K562 (cell line): ENCODE data around the gene MLH3. TPM values are rescaled to one million over a fixed set of nuclear protein-coding genes. Genes with fewer than 3 reads are reported as not detected.

ENCODE experiments used
- ATAC-seq: fragments of 200-7000 bp; cut with Tn5 transposase; 3 replicates; pipeline ENCODE4 v1.9.1; 2020; ENCODE audit warnings: moderate library complexity
- BruUV-seq: library from RNA; stranded (reverse); fragments of 400-500 nt; replicated peaks from 2 replicates; lab custom pipeline; 2021; lab: Mats Ljungman, UMichigan
- CTCF ChIA-PET: fragments of 300-600 bp; formaldehyde crosslinking; extraction: SDS; loops from one replicate; lab custom pipeline; 2021; ENCODE audit warnings: low intra/inter-chr PET ratio; lab: Yijun Ruan, JAX
- POLR2A ChIA-PET: fragments of 300-600, 350-650 bp; sonication (Branson Sonifier 250); formaldehyde crosslinking; extraction: SDS; loops from one replicate; lab custom pipeline; 2021; ENCODE audit warnings: antibody characterized with exemption, inconsistent platforms; lab: Yijun Ruan, JAX
- DNase-seq, 4 experiments: peaks; one replicate each; pipeline versions ENCODE4 v3.0.0 to v3.0.0-alpha.2; 2011 to 2018; ENCODE audit warnings: low spot score in 3 of 4, mixed read lengths in 3 of 4; ENCODE audit errors: extremely low read depth in 1 of 4
- FAIRE-seq: peaks from 2 replicates; lab custom pipeline; 2011; peaks lifted over from hg19 to GRCh38; lab: Jason Lieb, UNC
- H2AFZ ChIP-seq: 2 replicates; pipeline ENCODE4 v1.6.0; 2011; ENCODE audit warnings: low read depth, low read length, control low read depth, inconsistent platforms
- H3K27ac ChIP-seq: fragments of 200-600 bp; 3 replicates; pipeline ENCODE4 v1.8.0; 2011; ENCODE audit warnings: low read depth, mild to moderate bottlenecking, control low read depth, inconsistent platforms, low read length, moderate library complexity, mixed read lengths; ENCODE audit errors: extremely low read depth
- H3K27me3 ChIP-seq, 2 experiments: fragments of 300-600 bp in 1 of 2; 2 replicates in 1 of 2; 3 replicates in 1 of 2; pipeline versions ENCODE4 v1.6.0 to v1.8.0; 2011; ENCODE audit warnings: inconsistent platforms in 2 of 2, low read length in 2 of 2, mild to moderate bottlenecking in 1 of 2, mixed read lengths in 1 of 2, moderate library complexity in 1 of 2; ENCODE audit not compliant: control insufficient read depth in 2 of 2, insufficient read depth in 2 of 2
- H3K36me3 ChIP-seq: fragments of 300-600 bp; 3 replicates; pipeline ENCODE4 v1.8.0; 2011; ENCODE audit warnings: mild to moderate bottlenecking, low read length, inconsistent platforms; ENCODE audit not compliant: control insufficient read depth, insufficient read depth
- H3K4me1 ChIP-seq, 2 experiments: fragments of 200-600 bp in 1 of 2; replicated peaks in 1 of 2; 2 replicates in 1 of 2; 3 replicates in 1 of 2; pipeline versions ENCODE4 v1.5.1 to v1.8.0; 2011; ENCODE audit warnings: inconsistent platforms in 2 of 2, low read length in 2 of 2, mild to moderate bottlenecking in 1 of 2, mixed read lengths in 1 of 2, moderate library complexity in 1 of 2; ENCODE audit not compliant: control insufficient read depth in 2 of 2, insufficient read depth in 2 of 2
- H3K4me2 ChIP-seq: 2 replicates; pipeline ENCODE4 v1.6.1; 2011; ENCODE audit warnings: low read length, control low read depth, inconsistent platforms, mixed read lengths; ENCODE audit not compliant: insufficient read depth
- H3K4me3 ChIP-seq: fragments of 200-600 bp; sonication (generic), shearing (Covaris generic); 2 replicates; pipeline ENCODE4 v1.5.1; 2016; ENCODE audit warnings: control low read depth, inconsistent platforms
- H3K79me2 ChIP-seq: fragments of 200-600 bp; 3 replicates; pipeline ENCODE4 v1.8.0; 2011; ENCODE audit warnings: low read length, inconsistent platforms; ENCODE audit not compliant: control insufficient read depth, insufficient read depth
- H3K9ac ChIP-seq, 2 experiments: 2 replicates each; pipeline versions ENCODE4 v1.6.0 to v1.6.1; 2011; ENCODE audit warnings: low read depth in 2 of 2, low read length in 2 of 2, control low read depth in 1 of 2, inconsistent platforms in 1 of 2, mild to moderate bottlenecking in 1 of 2, mixed read lengths in 1 of 2; ENCODE audit not compliant: insufficient read depth in 1 of 2
- H3K9me1 ChIP-seq: one replicate; pipeline ENCODE4 v1.6.0; 2011; ENCODE audit warnings: inconsistent platforms, mild to moderate bottlenecking, low read length, moderate library complexity; ENCODE audit not compliant: control insufficient read depth, insufficient read depth
- H3K9me3 ChIP-seq: replicated peaks from 2 replicates; pipeline ENCODE4 v1.5.1; 2011; ENCODE audit warnings: low read depth, low read length, inconsistent platforms; ENCODE audit not compliant: control insufficient read depth, insufficient read depth
- H4K20me1 ChIP-seq: replicated peaks from 2 replicates; pipeline ENCODE4 v1.6.1; 2011; ENCODE audit warnings: low read length, inconsistent platforms, mixed read lengths; ENCODE audit not compliant: control insufficient read depth, insufficient read depth
- ATF7 ChIP-seq: fragments of 450-650 bp; IDR thresholded peaks from 2 replicates; pipeline ENCODE4 v1.7.1; 2014; ENCODE audit warnings: mild to moderate bottlenecking, moderate library complexity
- SRSF9 ChIP-seq: fragments of 200-400 bp; formaldehyde crosslinking; IDR thresholded peaks from 2 replicates; pipeline ENCODE4 v1.6.1; 2017; ENCODE audit warnings: low read depth, low read length, borderline replicate concordance
- ZFX ChIP-seq: sonication (generic); formaldehyde crosslinking; IDR thresholded peaks from 2 replicates; pipeline ENCODE4 v1.8.0; 2022; ENCODE audit warnings: mild to moderate bottlenecking, missing genetic modification reagents, moderate library complexity
- ZNF436 ChIP-seq: fragments of 250-450, 450-650 bp; sonication (Bioruptor Pico); formaldehyde crosslinking; IDR thresholded peaks from 2 replicates; pipeline ENCODE4 v1.7.0; 2020; ENCODE audit warnings: mild to moderate bottlenecking
- WGBS: fragments of 100-300 bp; shearing (Covaris generic); methylation state at CpG from one replicate; pipeline ENCODE4 v1.1.6; 2016; ENCODE audit warnings: low coverage, mixed read lengths; ENCODE audit not compliant: insufficient coverage; ENCODE audit errors: missing lambda C conversion rate; 5-methylcytosine and 5-hydroxymethylcytosine counted together
- in situ Hi-C: fragments of 300-500 bp; cut with MboI; formaldehyde crosslinking; loops from 4 replicates; pipeline ENCODE4 v1.15.0; 2018; ENCODE audit warnings: inconsistent platforms, mixed read lengths
- intact Hi-C: fragments of 100-400 bp; cut with micrococcal nuclease; formaldehyde crosslinking; loops from 2 replicates; pipeline ENCODE4 v1.14.2; 2022
- polyA plus RNA-seq, 8 experiments: library from polyadenylated mRNA; depleted of rRNA in 4 of 8; stranded (reverse) in 5 of 8; unstranded in 3 of 8; fragments of >200 nt; fragmentation: Nextera tagmentation in 2 of 8; fragmentation: Illumina TruSeq in 1 of 8; extraction: Ambion mirVana in 2 of 8; extraction: Trizol in 1 of 8; gene quantifications; 2 replicates each; pipeline versions ENCODE4 v1.2.1 to v1.2.3, GENCODE V29; 2011 to 2014; ENCODE audit warnings: inconsistent platforms in 1 of 8, missing spikeins in 1 of 8
- total RNA-seq, 7 experiments: library from RNA; depleted of rRNA in 6 of 7; stranded (reverse); fragments of >200 nt in 6 of 7; fragmentation: Illumina TruSeq in 2 of 7; extraction: Trizol in 2 of 7; gene quantifications; 2 replicates each; pipeline versions ENCODE4 v1.2.1 to v1.2.3, GENCODE V29; 2011 to 2021; ENCODE audit warnings: low replicate concordance in 1 of 7
- TF ChIP-seq, protein P1 (sequence below), 2 experiments: fragments of 450-650 bp in 1 of 2; sonication (generic) in 1 of 2; formaldehyde crosslinking in 1 of 2; IDR thresholded peaks; 2 replicates each; pipeline versions ENCODE4 v1.7.1 to v1.9.0; 2016 to 2022; ENCODE audit warnings: inconsistent platforms in 1 of 2, mild to moderate bottlenecking in 1 of 2, missing genetic modification reagents in 1 of 2

Gene MLH3
- total and polyA plus RNA-seq, 9 of the 15 experiments (the other 6 are each of a cell fraction or from before 2014, with no cell fraction given): 5.9 to 15.3 (median 10.7) TPM

DNA sequence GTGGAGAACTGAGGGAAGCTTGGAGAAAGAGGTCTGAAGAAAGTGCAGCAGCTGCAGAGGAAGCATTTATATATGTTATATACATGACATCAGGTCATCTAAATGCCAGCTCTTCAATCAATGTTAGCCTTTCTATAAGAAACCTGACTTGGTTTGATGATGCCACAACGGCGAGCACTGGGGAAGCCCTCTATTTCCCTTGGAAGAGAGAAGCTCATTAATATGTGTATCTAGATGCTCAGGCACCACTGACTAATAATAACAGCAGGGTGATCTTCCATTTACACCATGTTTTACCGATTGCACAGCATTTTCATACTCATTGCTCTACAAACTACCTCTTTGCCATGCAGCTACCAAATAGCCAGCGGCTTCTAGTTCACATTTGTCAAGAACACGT lies 11.7 kb upstream of the MLH3 start:
- ChIA-PET POLR2A (interaction anchor here (0.6 to 1.6 kb wide), 5 partner anchors 9 to 1142 kb away, joined by 3 to 4 read pairs (median 3); partner anchors contain the start of gene RPS6KL1), CTCF (no interaction called here)
- TF ChIP-seq, protein P1, sequence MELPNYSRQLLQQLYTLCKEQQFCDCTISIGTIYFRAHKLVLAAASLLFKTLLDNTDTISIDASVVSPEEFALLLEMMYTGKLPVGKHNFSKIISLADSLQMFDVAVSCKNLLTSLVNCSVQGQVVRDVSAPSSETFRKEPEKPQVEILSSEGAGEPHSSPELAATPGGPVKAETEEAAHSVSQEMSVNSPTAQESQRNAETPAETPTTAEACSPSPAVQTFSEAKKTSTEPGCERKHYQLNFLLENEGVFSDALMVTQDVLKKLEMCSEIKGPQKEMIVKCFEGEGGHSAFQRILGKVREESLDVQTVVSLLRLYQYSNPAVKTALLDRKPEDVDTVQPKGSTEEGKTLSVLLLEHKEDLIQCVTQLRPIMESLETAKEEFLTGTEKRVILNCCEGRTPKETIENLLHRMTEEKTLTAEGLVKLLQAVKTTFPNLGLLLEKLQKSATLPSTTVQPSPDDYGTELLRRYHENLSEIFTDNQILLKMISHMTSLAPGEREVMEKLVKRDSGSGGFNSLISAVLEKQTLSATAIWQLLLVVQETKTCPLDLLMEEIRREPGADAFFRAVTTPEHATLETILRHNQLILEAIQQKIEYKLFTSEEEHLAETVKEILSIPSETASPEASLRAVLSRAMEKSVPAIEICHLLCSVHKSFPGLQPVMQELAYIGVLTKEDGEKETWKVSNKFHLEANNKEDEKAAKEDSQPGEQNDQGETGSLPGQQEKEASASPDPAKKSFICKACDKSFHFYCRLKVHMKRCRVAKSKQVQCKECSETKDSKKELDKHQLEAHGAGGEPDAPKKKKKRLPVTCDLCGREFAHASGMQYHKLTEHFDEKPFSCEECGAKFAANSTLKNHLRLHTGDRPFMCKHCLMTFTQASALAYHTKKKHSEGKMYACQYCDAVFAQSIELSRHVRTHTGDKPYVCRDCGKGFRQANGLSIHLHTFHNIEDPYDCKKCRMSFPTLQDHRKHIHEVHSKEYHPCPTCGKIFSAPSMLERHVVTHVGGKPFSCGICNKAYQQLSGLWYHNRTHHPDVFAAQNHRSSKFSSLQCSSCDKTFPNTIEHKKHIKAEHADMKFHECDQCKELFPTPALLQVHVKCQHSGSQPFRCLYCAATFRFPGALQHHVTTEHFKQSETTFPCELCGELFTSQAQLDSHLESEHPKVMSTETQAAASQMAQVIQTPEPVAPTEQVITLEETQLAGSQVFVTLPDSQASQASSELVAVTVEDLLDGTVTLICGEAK (IDR thresholded peaks at IDR 0.05): no peak
- TF ChIP-seq, protein P1 (CRISPR knock-in tag; IDR thresholded peaks at IDR 0.05): no peak
- TF ChIP-seq ATF7 (no peak), ZFX (no peak), ZNF436 (CRISPR knock-in tag) (no peak), SRSF9 (no peak)
- no peak for FAIRE-seq
- no peak; the same call in 2 of the 3 replicates for ATAC-seq
- intact Hi-C loops (no loop called here), in situ Hi-C loops (no loop called here)
- Histone ChIP-seq H3K27ac (peak overlapping the region; percentile 81; the same call in 2 of the 3 replicates), H3K4me1 (peaks cover 9 to 16% of the 10 kb centered on the region in 2 experiments; a peak in 4 of 5 replicates), H3K9me3 (no peaks in the 10 kb centered on the region; the same call in 1 of the 2 replicates), H3K4me2 (peak overlapping the region; percentile 95), H3K4me3 (peak overlapping the region; percentile 69), H3K9ac (peak overlapping the region; percentile 69 to 92; a peak in 3 of 4 replicates), H3K27me3 (no peaks in the 10 kb centered on the region), H3K36me3 (peaks cover 23% of the 10 kb centered on the region; the same call in 2 of the 3 replicates), H3K9me1 (peaks cover 3% of the 10 kb centered on the region), H2AFZ (peak overlapping the region; percentile 97; the same call in 1 of the 2 replicates), H3K79me2 (peaks cover 51% of the 10 kb centered on the region), H4K20me1 (no peaks in the 10 kb centered on the region)
- WGBS: 3% methylated on average over 5 of the region's 5 CpGs
- BruUV-seq: no TSS peak
- DNase-seq: no peak
